C4-2B (cell line): ENCODE results near the gene KRTAP10-3.

ENCODE experiments used
- ZFX ChIP-seq: fragments of 450-650 bp; IDR thresholded peaks from 2 replicates; pipeline ENCODE4 v1.6.1; 2017
- TF ChIP-seq, protein P1 (sequence below): fragments of 450-650 bp; conservative IDR thresholded peaks from 2 replicates; pipeline ENCODE4 v1.5.1; 2017; ENCODE audit warnings: mild to moderate bottlenecking

DNA sequence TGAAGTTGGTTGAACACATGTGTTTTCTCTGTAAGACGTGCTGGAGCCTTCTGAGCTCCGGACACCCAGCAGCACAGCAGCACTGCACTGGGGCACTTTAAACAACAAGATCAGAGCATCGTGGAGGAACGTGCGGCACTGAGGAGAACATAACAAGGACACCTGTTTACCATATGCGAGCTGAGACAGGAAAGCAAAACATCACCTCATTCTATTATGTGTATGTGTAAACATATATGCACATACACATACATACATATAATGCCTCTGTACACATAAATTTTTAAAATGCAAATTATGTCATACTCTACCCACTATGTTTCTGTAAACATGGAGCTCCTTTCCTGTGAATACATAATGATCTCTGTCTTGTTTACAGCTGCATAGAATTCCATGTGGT, 36.9 kb upstream of the KRTAP10-3 start:
- TF ChIP-seq, protein P1, sequence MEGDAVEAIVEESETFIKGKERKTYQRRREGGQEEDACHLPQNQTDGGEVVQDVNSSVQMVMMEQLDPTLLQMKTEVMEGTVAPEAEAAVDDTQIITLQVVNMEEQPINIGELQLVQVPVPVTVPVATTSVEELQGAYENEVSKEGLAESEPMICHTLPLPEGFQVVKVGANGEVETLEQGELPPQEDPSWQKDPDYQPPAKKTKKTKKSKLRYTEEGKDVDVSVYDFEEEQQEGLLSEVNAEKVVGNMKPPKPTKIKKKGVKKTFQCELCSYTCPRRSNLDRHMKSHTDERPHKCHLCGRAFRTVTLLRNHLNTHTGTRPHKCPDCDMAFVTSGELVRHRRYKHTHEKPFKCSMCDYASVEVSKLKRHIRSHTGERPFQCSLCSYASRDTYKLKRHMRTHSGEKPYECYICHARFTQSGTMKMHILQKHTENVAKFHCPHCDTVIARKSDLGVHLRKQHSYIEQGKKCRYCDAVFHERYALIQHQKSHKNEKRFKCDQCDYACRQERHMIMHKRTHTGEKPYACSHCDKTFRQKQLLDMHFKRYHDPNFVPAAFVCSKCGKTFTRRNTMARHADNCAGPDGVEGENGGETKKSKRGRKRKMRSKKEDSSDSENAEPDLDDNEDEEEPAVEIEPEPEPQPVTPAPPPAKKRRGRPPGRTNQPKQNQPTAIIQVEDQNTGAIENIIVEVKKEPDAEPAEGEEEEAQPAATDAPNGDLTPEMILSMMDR: no peak
- no peak for TF ChIP-seq ZFX
